ENCODE data around the gene FOXP1.

DNA sequence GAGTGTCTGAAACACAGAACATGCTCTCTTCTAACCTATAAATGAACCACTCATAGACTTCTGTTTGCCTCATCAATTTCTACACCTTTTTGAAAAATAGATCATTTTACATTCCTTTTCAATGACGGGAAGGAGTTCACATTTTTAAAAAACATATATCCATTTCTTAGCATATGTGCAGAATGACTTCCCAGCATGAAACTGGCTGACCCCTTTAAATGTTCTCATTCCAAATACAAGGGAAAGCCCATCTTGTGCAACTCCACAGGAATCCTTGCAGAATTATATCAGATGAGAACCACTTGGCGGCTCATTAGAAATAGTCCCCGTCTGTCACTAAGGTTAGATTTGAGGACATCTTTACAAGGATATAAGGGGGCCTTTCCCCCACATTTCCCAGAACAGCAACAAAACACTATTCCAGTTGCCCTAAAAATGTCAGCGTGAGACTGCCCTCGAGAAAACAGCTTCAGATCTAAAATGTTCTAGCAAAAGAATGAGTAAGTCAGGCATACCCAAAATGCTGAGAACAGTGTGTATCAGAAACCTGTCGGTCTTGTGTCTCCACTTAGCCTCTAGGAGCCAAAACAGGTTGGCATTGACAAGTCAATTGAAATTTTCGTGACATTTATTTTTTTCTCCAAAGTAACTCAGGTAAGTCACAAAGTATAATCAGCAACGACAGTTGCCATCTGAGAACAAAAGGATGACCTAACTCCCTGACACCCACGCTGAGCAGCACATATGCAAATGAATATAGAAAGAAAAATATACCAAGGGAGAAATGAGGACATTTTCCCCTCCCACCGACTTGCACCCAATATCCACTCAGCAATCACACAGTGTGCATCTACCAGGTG, 63.1 kb downstream of the FOXP1 start:
- TF ChIP-seq, protein P1, sequence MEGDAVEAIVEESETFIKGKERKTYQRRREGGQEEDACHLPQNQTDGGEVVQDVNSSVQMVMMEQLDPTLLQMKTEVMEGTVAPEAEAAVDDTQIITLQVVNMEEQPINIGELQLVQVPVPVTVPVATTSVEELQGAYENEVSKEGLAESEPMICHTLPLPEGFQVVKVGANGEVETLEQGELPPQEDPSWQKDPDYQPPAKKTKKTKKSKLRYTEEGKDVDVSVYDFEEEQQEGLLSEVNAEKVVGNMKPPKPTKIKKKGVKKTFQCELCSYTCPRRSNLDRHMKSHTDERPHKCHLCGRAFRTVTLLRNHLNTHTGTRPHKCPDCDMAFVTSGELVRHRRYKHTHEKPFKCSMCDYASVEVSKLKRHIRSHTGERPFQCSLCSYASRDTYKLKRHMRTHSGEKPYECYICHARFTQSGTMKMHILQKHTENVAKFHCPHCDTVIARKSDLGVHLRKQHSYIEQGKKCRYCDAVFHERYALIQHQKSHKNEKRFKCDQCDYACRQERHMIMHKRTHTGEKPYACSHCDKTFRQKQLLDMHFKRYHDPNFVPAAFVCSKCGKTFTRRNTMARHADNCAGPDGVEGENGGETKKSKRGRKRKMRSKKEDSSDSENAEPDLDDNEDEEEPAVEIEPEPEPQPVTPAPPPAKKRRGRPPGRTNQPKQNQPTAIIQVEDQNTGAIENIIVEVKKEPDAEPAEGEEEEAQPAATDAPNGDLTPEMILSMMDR (IDR thresholded peaks at IDR 0.05; ENCODE audit: low read length): no peak
- TF ChIP-seq EZH2 (IDR thresholded peaks at IDR 0.05; ENCODE audit: borderline replicate concordance, low read length): no peak
